Muscle of arm (tissue), 12 donors: ENCODE measurements around the gene TRAF1. TPM values are rescaled to one million over a fixed set of nuclear protein-coding genes. Genes with fewer than 3 reads are reported as not detected.
A peak's percentile ranks its signal among the peaks of the same experiment; 100 is the strongest.

Source experiments
- DNase-seq: peaks from one replicate; pipeline ENCODE4 v3.0.0-alpha.2; 2013
- polyA plus RNA-seq, 12 donors: library from polyadenylated mRNA; unstranded; fragments of 120-200 nt; gene quantifications; one replicate each; pipeline ENCODE4 v1.2.1, GENCODE V29; 2013; ENCODE audit not compliant: insufficient read length in 12 of 12

TRAF1 gene
- polyA plus RNA-seq, 12 donors: 2.8 to 7.3 (median 4.0) TPM; not detected in 1

GRCh38 chr9:120891884-120892747, 34.5 kb downstream of the TRAF1 start:
- DNase-seq: no peak

- no peak for DNase-seq
Measured at GRCh38 chr9:120891245-120891883, 35.2 kb downstream of the TRAF1 start.

GRCh38 chr9:120890320-120891244, 36.0 kb downstream of the TRAF1 start:
- DNase-seq: peak; percentile 66

- no peak for DNase-seq
Measured at GRCh38 chr9:120889606-120890271, 36.9 kb downstream of the TRAF1 start.

- no peak for DNase-seq
Measured at GRCh38 chr9:120888626-120889025, 38.0 kb downstream of the TRAF1 start.

- DNase-seq: no peak
Measured at GRCh38 chr9:120886490-120886967, 40.1 kb downstream of the TRAF1 start.

GRCh38 chr9:120885958-120886357, 40.6 kb downstream of the TRAF1 start:
- DNase-seq: peak; percentile 65

- DNase-seq: no peak
Measured at GRCh38 chr9:120885457-120885856, 41.1 kb downstream of the TRAF1 start.

- no peak for DNase-seq
Measured at GRCh38 chr9:120883608-120883996, 43.0 kb downstream of the TRAF1 start.

GRCh38 chr9:120882935-120883607, 43.5 kb downstream of the TRAF1 start:
- DNase-seq: no peak

GRCh38 chr9:120879446-120879845, 47.1 kb downstream of the TRAF1 start:
- no peak for DNase-seq

- no peak for DNase-seq
Measured at GRCh38 chr9:120878188-120879130, 48.1 kb downstream of the TRAF1 start.

- DNase-seq: peak; percentile 65
Measured at GRCh38 chr9:120877276-120878034, 49.1 kb downstream of the TRAF1 start.

- no peak for DNase-seq
Measured at GRCh38 chr9:120876842-120877240, 49.8 kb downstream of the TRAF1 start, which contains the start of gene PHF19. TSS of gene PHF19 (minus strand) at chr9:120877188. CDS start at chr9:120874741, 2,447 bp downstream.

- peak; percentile 72 for DNase-seq
Measured at GRCh38 chr9:120875954-120876841, 50.4 kb downstream of the TRAF1 start.

GRCh38 chr9:120875643-120875953, 51.0 kb downstream of the TRAF1 start:
- DNase-seq: no peak

- no peak for DNase-seq
Measured at GRCh38 chr9:120875195-120875565, 51.4 kb downstream of the TRAF1 start.
